ENCODE measurements around the gene ST6GALNAC3.

DNA sequence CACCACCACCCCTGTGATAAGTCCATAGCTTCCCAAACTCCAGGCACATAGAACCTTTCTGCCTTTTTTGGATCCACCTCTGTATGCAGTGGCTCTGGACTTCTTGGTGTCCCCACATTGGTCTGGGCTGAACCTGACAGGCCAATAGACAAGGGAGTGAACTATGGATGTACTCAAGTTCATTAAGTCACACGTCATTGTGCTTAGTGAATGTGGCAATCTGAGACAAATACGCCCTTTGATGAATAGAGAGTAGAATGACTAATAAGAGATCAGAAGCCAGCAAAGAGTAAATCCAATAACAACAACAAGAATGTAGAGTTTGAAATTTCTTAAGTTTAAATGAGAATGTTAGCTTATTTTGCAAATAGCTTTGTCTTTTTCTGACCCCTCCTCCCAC is 114.8 kb downstream of the ST6GALNAC3 start:
- TF ChIP-seq, protein P1, sequence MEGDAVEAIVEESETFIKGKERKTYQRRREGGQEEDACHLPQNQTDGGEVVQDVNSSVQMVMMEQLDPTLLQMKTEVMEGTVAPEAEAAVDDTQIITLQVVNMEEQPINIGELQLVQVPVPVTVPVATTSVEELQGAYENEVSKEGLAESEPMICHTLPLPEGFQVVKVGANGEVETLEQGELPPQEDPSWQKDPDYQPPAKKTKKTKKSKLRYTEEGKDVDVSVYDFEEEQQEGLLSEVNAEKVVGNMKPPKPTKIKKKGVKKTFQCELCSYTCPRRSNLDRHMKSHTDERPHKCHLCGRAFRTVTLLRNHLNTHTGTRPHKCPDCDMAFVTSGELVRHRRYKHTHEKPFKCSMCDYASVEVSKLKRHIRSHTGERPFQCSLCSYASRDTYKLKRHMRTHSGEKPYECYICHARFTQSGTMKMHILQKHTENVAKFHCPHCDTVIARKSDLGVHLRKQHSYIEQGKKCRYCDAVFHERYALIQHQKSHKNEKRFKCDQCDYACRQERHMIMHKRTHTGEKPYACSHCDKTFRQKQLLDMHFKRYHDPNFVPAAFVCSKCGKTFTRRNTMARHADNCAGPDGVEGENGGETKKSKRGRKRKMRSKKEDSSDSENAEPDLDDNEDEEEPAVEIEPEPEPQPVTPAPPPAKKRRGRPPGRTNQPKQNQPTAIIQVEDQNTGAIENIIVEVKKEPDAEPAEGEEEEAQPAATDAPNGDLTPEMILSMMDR (tag by site-specific recombination; IDR thresholded peaks at IDR 0.05) = no peak
- TF ChIP-seq ZNF747 (tag by site-specific recombination; IDR thresholded peaks at IDR 0.05) = no peak
- no peak for TF ChIP-seq ZNF157 (tag by site-specific recombination; IDR thresholded peaks at IDR 0.05)
- TF ChIP-seq ZNF394 (tag by site-specific recombination; IDR thresholded peaks at IDR 0.05; ENCODE audit: borderline replicate concordance) = no peak
- no peak for TF ChIP-seq TCF7L2 (IDR thresholded peaks at IDR 0.05; ENCODE audit: borderline replicate concordance, low read depth, low read length)
- no peak for TF ChIP-seq ZNF114 (tag by site-specific recombination; IDR thresholded peaks at IDR 0.05)
- no peak for TF ChIP-seq ZNF324 (tag by site-specific recombination; IDR thresholded peaks at IDR 0.05)

Measured in HEK293 (cell line).